Trophoblast cell (in vitro differentiated cells and primary cell): ENCODE results near the gene BBS9.
A peak's percentile ranks its signal among the peaks of the same experiment; 100 is the strongest.

Experiments
- DNase-seq, 2 donors: peaks; one replicate each; pipeline ENCODE4 v3.0.0-alpha.2; 2016
- H2AFZ ChIP-seq: 2 replicates; pipeline ENCODE4 v1.6.1; 2013; ENCODE audit warnings: low read length, moderate library complexity, mild to moderate bottlenecking; ENCODE audit not compliant: insufficient read depth, poor library complexity
- H2AK5ac ChIP-seq: 2 replicates; pipeline ENCODE4 v1.6.1; 2013; ENCODE audit warnings: mild to moderate bottlenecking, low read length
- H2BK120ac ChIP-seq: 2 replicates; pipeline ENCODE4 v1.6.1; 2013; ENCODE audit warnings: low read length, mild to moderate bottlenecking, moderate library complexity; ENCODE audit not compliant: insufficient read depth, poor library complexity
- H2BK12ac ChIP-seq: 2 replicates; pipeline ENCODE4 v1.6.1; 2013; ENCODE audit warnings: mild to moderate bottlenecking, low read length, moderate library complexity
- H2BK5ac ChIP-seq: 2 replicates; pipeline ENCODE4 v1.6.1; 2013; ENCODE audit warnings: low read length, low read depth, moderate library complexity, mild to moderate bottlenecking; ENCODE audit not compliant: poor library complexity
- H3K14ac ChIP-seq: 2 replicates; pipeline ENCODE4 v1.6.1; 2013; ENCODE audit warnings: mild to moderate bottlenecking, low read length
- H3K18ac ChIP-seq: 2 replicates; pipeline ENCODE4 v1.6.1; 2013; ENCODE audit warnings: mild to moderate bottlenecking, low read length
- H3K23ac ChIP-seq: 2 replicates; pipeline ENCODE4 v1.6.1; 2013; ENCODE audit warnings: low read length
- H3K27ac ChIP-seq: 2 replicates; pipeline ENCODE4 v1.5.1; 2013; ENCODE audit warnings: low read depth, mild to moderate bottlenecking, inconsistent platforms, low read length, moderate library complexity
- H3K27me3 ChIP-seq: 2 replicates; pipeline ENCODE4 v1.6.1; 2013; ENCODE audit warnings: inconsistent platforms, mild to moderate bottlenecking, low read length, moderate library complexity; ENCODE audit not compliant: insufficient read depth
- H3K36me3 ChIP-seq, 2 experiments: 1 replicate in 1 of 2; 2 replicates in 1 of 2; pipeline ENCODE4 v1.6.1; 2013; ENCODE audit warnings: low read length in 2 of 2, mild to moderate bottlenecking in 2 of 2, moderate library complexity in 1 of 2; ENCODE audit not compliant: insufficient read depth in 2 of 2, control insufficient read depth in 1 of 2
- H3K4ac ChIP-seq: 2 replicates; pipeline ENCODE4 v1.6.1; 2013; ENCODE audit warnings: low read depth, mild to moderate bottlenecking, low read length, moderate library complexity
- H3K4me1 ChIP-seq, 2 experiments: 1 replicate in 1 of 2; 2 replicates in 1 of 2; pipeline ENCODE4 v1.6.1; 2013; ENCODE audit warnings: low read length in 2 of 2, mild to moderate bottlenecking in 2 of 2, moderate library complexity in 1 of 2; ENCODE audit not compliant: insufficient read depth in 2 of 2, control insufficient read depth in 1 of 2
- H3K4me2 ChIP-seq: 2 replicates; pipeline ENCODE4 v1.6.1; 2013; ENCODE audit warnings: inconsistent platforms, mild to moderate bottlenecking, low read length, moderate library complexity
- H3K4me3 ChIP-seq: 2 replicates; pipeline ENCODE4 v1.5.1; 2013; ENCODE audit warnings: mild to moderate bottlenecking, low read depth, low read length, inconsistent platforms
- H3K79me1 ChIP-seq: one replicate; pipeline ENCODE4 v1.6.1; 2013; ENCODE audit warnings: low read length
- H3K79me2 ChIP-seq: 2 replicates; pipeline ENCODE4 v1.6.1; 2013; ENCODE audit warnings: low read length, mild to moderate bottlenecking; ENCODE audit not compliant: control insufficient read depth, insufficient read depth, poor library complexity
- H3K9ac ChIP-seq: 2 replicates; pipeline ENCODE4 v1.6.1; 2013; ENCODE audit warnings: mild to moderate bottlenecking, low read length
- H3K9me3 ChIP-seq: 2 replicates; pipeline ENCODE4 v1.6.1; 2013; ENCODE audit warnings: low read depth, mild to moderate bottlenecking, control low read depth, inconsistent platforms, low read length; ENCODE audit not compliant: insufficient read depth
- H4K12ac ChIP-seq: 2 replicates; pipeline ENCODE4 v1.6.1; 2013; ENCODE audit warnings: low read depth, mild to moderate bottlenecking, low read length, moderate library complexity
- H4K8ac ChIP-seq: 2 replicates; pipeline ENCODE4 v1.6.1; 2013; ENCODE audit warnings: low read depth, mild to moderate bottlenecking, low read length, moderate library complexity
- H4K91ac ChIP-seq: one replicate; pipeline ENCODE4 v1.6.1; 2013; ENCODE audit warnings: low read depth, mild to moderate bottlenecking, low read length, moderate library complexity
- WGBS: extraction: QIAGEN DNeasy Blood & Tissue Kit; methylation state at CpG from one replicate; pipeline ENCODE4 v1.1.7; 2013; ENCODE audit warnings: missing lambda C conversion rate; ENCODE audit not compliant: insufficient read length, insufficient coverage; ENCODE audit errors: extremely low coverage; 5-methylcytosine and 5-hydroxymethylcytosine counted together

The BBS9 gene

GRCh38 chr7:33243319-33243881, 114.0 kb downstream of the BBS9 start:
- Histone ChIP-seq H3K4me3 (no peak overlapping the region), H3K4ac (no peak overlapping the region), H3K9ac (no peak overlapping the region), H3K27me3 (no peaks in the 10 kb centered on the region), H4K91ac (no peak overlapping the region), H4K8ac (no peak overlapping the region), H2AK5ac (no peak overlapping the region), H3K79me2 (no peaks in the 10 kb centered on the region), H3K14ac (no peak overlapping the region), H3K18ac (no peak overlapping the region), H2BK12ac (no peak overlapping the region), H3K9me3 (no peaks in the 10 kb centered on the region), H4K12ac (no peak overlapping the region), H3K36me3 (no peaks in the 10 kb centered on the region), H3K23ac (no peak overlapping the region), H2AFZ (no peak overlapping the region), H2BK120ac (no peak overlapping the region), H3K4me2 (no peak overlapping the region), H3K27ac (no peak overlapping the region), H2BK5ac (no peak overlapping the region), H3K4me1 (no peaks in the 10 kb centered on the region), H3K79me1 (no peaks in the 10 kb centered on the region)
- no CpG with 5 or more reads among the region's 2 CpGs for WGBS
- peak in 1 of 2 donors; percentile 72 for DNase-seq

- Histone ChIP-seq H3K36me3 (no peaks in the 10 kb centered on the region), H4K8ac (no peak overlapping the region), H3K18ac (no peak overlapping the region), H3K79me2 (no peaks in the 10 kb centered on the region), H2AK5ac (no peak overlapping the region), H2BK12ac (no peak overlapping the region), H2AFZ (no peak overlapping the region), H2BK120ac (no peak overlapping the region), H3K27me3 (no peaks in the 10 kb centered on the region), H3K9me3 (no peaks in the 10 kb centered on the region), H3K14ac (no peak overlapping the region), H3K23ac (no peak overlapping the region), H2BK5ac (no peak overlapping the region), H4K12ac (no peak overlapping the region), H4K91ac (no peak overlapping the region), H3K27ac (no peak overlapping the region), H3K4me3 (no peak overlapping the region), H3K9ac (no peak overlapping the region), H3K4me1 (no peaks in the 10 kb centered on the region), H3K4me2 (no peak overlapping the region), H3K4ac (no peak overlapping the region), H3K79me1 (no peaks in the 10 kb centered on the region)
- WGBS, result no CpG with 5 or more reads among the region's 4 CpGs
- no peak for DNase-seq
These were observed 119.3 kb downstream of the BBS9 start for GRCh38 chr7:33248671-33249070.

- no peak overlapping the region for H3K4me2 ChIP-seq
- no peak overlapping the region for H3K4ac ChIP-seq
- no peak overlapping the region for H2AK5ac ChIP-seq
- DNase-seq, result no peak
- H3K23ac ChIP-seq, result no peak overlapping the region
- no peaks in the 10 kb centered on the region for H3K9me3 ChIP-seq
- H2BK5ac ChIP-seq, result no peak overlapping the region
- no peak overlapping the region for H4K12ac ChIP-seq
- no peak overlapping the region for H4K8ac ChIP-seq
- H3K18ac ChIP-seq, result no peak overlapping the region
- H3K79me2 ChIP-seq, result no peaks in the 10 kb centered on the region
- no peak overlapping the region for H3K4me3 ChIP-seq
- no peaks in the 10 kb centered on the region for H3K36me3 ChIP-seq
- no peak overlapping the region for H3K27ac ChIP-seq
- H3K4me1 ChIP-seq, result no peaks in the 10 kb centered on the region
- H4K91ac ChIP-seq, result no peak overlapping the region
- H3K79me1 ChIP-seq, result no peaks in the 10 kb centered on the region
- H3K14ac ChIP-seq, result no peak overlapping the region
- H3K27me3 ChIP-seq, result no peaks in the 10 kb centered on the region
- H2BK120ac ChIP-seq, result no peak overlapping the region
- H3K9ac ChIP-seq, result no peak overlapping the region
- no peak overlapping the region for H2BK12ac ChIP-seq
- no peak overlapping the region for H2AFZ ChIP-seq
These were observed 121.1 kb downstream of the BBS9 start for GRCh38 chr7:33250421-33250871.

GRCh38 chr7:33251301-33251700, 121.9 kb downstream of the BBS9 start:
- Histone ChIP-seq H3K79me1 (no peaks in the 10 kb centered on the region), H2AFZ (no peak overlapping the region), H3K9me3 (no peaks in the 10 kb centered on the region), H3K4me2 (no peak overlapping the region), H2BK12ac (no peak overlapping the region), H2BK5ac (no peak overlapping the region), H2AK5ac (no peak overlapping the region), H3K27me3 (no peaks in the 10 kb centered on the region), H3K4me1 (no peaks in the 10 kb centered on the region), H3K4ac (no peak overlapping the region), H3K27ac (no peak overlapping the region), H3K36me3 (no peaks in the 10 kb centered on the region), H4K91ac (no peak overlapping the region), H3K14ac (no peak overlapping the region), H3K9ac (no peak overlapping the region), H3K23ac (no peak overlapping the region), H3K18ac (no peak overlapping the region), H4K12ac (no peak overlapping the region), H2BK120ac (no peak overlapping the region), H4K8ac (no peak overlapping the region), H3K4me3 (no peak overlapping the region), H3K79me2 (no peaks in the 10 kb centered on the region)
- no peak for DNase-seq
